ACHN (cell line): ENCODE data around the gene LRCH1.
A peak's percentile ranks its signal among the peaks of the same experiment; 100 is the strongest.

Source experiments
- DNase-seq: peaks from one replicate; pipeline ENCODE4 v3.0.0-alpha.2; 2015
- in situ Hi-C: cut with HindIII; loops from 2 replicates; pipeline ENCODE4 v1.10.0; 2017; ENCODE audit warnings: low sequenced_read_pairs, low pct_ligation_motif_present, low pct_unique_long_range_greater_than_20kb

Gene LRCH1

DNA sequence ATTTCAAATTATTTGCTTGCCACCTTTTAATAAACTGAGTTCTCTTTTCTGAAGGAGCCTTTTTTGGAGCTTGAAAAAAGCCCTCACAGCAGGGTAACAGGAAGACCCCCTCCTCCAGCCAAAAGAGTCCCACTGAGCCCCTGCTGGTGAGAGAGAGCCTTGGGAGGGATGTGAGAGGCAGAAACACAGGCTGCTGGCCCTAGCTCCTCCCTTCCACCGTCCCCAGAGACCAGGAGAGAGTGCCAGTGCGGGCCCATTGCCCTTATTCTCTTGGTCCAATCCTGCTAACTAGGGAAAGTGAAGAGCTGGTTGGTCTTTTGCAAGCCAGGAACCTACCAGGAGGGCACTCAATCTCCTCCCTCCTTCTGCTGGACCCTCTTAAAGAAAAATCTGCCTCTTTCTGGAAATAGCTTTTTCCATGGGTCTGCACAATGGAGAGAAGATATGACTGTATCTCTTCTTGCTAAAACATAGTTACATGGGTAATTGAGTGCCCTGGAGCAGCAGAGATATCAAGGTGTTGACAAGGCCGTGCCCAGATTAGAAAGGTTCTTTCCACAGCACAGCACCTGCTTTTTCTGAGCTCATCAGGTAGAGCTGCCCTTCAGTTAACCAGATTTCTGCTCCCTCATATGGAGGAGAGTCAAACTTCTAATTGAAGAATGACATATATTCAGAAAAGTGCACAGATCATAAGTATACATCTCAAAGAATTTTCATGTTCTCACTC is 113.9 kb downstream of the LRCH1 start:
- DNase-seq: peak; percentile 15
- in situ Hi-C loops: no loop called here

DNA sequence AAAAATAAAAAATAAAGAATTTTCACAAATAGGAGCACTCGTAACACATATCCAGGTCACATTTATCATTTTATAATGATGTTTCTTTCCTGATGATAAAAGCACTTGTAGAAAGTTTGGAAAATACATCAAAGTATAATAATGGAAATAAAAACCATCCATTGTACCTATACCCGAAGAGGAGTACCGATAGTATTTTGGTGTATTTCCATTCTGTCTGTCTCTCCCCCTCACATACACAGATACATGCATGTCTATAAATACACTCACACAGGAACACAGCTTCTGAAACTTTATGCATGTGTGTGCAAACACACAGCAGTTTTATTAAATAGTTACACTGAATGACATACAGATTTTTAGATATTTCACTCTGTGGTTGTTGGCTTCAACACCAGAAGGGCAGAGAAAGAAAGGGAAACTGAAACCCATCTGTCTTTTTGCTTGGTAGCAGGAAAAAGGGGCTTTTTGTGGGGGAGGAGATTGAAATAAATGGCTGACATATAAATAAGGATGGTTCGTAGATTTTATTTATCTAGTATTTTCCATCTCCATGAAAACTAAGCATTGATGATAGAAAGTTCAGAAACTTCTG is 114.8 kb downstream of the LRCH1 start:
- in situ Hi-C loops: no loop called here

DNA sequence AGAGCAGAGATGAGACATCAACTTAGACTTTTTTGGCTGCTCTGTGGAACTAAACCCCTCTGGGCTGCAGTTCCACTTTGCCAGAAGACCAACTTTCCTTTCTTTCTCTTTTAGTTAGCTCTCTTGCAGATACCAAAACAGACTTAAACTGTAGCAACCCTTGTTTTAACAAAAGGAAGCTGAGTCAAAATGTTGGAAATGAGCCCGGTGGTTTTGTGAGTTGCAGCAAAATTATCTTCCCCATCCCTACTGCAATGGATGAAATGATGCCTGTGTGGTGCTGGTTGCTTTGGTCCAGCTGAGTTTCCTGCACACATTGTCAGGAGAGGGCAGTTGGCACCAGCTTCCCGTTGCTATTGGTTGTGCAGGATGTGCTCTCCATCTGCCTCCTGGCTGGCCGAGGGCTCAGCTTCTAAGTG is 115.3 kb downstream of the LRCH1 start:
- in situ Hi-C loops: no loop called here
- DNase-seq: peak; percentile 38

More for the DNA sequence above, 114.8 kb downstream of the LRCH1 start:
- DNase-seq: peak; percentile 25

DNA sequence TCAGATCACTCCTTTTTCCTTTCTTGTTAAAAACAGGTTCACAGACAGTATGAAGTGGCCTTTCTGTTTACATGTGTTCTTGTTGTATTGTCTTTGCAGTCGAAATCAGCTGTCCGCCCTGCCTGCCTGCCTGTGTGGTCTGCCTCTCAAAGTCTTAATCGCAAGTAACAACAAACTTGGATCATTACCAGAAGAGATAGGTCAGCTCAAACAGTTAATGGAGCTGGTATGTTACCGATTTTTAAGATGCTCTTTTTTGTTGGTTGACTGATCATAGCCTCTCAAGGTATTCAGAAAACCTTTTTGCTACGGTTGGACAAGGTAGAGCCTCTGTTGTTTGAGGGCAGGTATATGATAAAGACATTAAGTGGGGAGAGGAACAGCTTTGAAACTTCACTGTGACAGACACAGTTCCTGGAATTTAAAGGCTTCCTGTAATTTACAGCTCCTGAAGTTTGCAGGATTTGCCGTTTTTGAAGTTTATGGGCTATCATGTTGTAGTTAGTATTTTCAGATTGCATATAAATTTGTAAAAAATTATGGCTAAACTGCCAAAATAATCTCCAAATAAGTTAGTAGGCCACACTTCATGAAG is 116.1 kb downstream of the LRCH1 start:
- no peak for DNase-seq
- in situ Hi-C loops: no loop called here

DNA sequence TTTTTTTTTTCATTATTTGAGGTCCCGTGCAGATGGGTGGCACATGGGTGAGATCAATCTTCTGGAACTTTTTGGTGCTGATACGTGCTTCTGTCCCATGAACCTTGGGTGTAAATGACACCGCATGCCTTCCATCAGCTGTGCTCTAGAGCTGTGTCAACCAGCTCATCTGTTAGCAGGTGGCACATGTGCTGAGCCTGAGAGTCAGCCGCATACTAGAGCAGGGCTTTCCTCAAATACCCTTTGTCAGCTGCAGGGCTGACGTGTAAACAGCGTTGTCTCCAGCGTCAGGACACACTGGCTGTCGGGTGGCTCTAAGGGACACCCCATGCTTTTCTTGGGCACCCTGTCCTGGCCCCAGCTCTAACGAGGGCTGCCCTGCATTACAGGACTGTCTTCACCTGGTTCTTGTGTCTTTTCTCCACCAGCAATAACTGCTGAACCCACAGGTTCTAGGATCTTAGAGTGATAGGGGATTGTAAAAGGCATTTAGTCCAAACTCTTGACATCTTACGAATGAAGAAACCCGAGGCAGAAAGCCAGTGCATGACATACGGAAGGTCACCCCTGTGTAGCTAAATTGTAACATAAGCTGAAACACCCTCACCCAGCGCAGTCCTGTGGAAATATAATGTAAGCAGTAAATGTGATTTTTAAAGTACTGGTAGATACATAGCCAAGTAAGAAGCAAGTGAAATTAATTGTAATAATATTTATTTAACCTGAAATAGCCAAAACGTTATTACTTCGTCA is 119.5 kb downstream of the LRCH1 start:
- no peak for DNase-seq
- in situ Hi-C loops: no loop called here

DNA sequence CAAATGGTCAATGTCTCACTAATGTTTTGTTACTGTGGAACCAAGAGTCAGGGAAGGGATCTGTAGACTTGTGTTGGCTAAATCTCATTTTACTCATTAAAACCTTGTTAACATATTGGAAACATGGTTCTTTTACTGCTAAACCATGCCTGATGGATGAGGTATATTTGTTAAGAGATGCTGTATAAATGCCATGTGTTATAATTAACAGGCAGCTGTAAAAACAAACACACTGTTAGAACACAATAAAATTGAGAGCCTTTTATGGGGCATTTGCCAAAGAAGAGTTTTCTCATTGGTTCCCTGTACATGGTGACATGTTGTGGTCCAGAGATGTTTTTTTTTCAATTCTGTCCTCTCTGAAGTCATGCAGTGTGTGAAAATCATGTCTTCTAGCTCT is 122.0 kb downstream of the LRCH1 start:
- no peak for DNase-seq
- in situ Hi-C loops: no loop called here

DNA sequence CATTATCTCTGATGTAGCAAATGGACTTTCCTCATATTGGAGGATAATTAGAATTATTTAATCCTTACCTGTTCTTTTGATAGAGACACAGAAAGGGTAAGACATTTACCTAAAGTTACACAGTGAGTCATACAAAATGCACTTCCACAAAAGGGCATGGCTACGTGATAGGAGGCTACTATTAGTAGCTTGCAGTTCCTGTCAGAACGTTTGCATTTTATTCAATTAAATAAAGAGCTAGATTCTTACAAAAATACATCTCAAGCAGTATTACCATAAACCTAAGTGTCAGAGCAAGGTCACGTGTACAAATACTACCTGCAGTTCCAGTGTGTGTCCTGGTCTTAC is 123.4 kb downstream of the LRCH1 start:
- in situ Hi-C loops: no loop called here
- no peak for DNase-seq

DNA sequence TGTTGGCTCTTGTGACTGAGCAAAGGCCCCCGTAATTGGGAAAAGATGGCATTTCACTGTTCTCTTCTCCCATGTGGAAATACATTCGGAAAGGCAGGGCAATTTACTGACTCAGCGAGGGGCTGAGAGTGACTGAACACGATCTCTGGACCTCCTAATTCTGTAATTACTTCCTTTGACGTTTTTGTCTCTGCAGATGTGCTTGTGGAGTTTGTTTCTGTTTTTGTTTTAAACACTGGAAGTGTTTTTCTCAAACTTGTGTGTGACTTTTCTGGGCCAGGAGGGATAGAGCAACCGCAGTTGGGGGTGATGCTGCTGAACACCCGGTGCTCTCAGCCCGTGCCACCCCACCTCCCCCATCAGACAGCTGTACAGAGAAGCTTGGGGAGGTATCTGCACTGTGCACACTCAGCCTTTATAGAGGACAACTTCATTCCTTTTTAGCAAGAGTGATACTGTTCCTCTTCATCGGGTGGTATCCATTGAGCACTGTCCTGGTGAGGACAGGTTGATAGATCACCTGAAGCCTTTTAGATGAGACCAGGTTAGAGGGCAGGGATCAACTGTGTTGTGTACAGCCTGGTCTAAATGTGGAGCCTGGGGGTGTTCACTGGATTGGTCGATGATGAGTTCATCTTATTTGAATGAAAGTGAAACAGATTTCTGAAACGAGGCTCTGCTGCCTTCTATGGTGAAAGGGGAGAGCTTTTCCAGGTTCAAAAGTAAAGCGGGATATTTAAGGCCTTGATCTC is 126.6 kb downstream of the LRCH1 start:
- peak; percentile 77 for DNase-seq
- in situ Hi-C loops: no loop called here

DNA sequence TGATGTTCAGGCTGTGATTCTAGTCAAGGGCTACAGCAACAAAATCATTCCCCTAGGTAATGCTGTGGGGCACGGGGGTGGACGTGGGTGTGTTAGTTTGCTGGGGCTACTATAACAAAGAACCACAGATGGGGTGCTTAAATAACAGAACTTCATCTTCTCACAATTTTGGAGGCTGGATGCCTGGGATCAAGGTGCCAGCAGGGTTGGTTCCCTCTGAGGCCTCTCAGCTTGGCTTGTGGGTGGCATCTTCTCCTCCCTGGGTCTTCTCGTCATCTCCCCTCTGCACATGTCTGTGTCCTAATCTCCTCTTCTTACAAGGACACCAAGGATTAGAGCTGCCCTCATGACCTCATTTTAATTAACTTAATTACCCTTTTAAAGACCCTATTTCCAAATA is 129.0 kb downstream of the LRCH1 start:
- in situ Hi-C loops: no loop called here

DNA sequence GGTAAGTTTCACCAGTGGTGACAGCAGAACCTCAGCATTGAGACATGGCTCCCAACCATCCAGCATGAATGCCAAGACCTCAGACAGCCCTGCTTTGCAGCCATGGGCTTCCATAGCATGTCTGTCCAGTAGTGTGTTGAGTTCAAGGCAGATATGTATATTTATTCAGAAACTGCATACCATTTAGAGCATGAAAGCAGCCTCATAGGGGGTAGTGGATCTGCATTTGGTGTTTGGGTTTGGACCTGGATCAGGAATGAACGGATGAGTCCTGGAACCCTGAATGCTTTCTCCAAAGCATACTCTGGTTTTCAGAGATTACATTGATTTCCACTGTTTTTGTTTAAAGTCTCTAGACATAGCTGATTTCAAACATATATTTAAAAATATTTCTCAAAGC is 129.7 kb downstream of the LRCH1 start:
- no peak for DNase-seq
- in situ Hi-C loops: no loop called here

More for the DNA sequence above, 129.0 kb downstream of the LRCH1 start:
- no peak for DNase-seq

DNA sequence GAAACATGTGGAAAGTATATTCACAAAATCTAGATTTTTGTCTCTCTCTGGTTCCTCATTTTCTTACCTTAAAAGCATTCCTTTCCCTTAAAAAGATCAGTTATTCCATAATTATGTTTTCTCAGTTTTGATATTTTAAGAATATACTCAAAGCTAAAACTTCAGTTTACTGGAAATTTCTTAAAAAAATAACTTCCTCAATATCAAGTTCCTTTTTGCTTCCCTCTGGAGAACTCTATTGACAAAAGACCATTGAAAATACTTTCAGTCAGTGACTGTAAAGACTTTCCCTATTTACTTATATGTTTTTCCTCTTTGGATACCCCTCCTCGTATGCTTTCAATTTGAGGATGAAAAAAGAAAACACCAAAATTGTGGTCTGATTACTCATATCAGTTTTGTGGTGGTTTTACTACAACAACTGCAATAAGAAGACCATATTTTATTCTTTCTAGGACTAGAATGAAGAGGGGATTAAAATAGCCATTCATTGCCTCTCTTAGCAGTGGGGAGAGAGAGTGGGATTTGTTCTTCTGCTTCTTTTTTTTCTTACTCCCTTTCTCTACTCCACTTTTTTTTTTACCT is 130.8 kb downstream of the LRCH1 start:
- in situ Hi-C loops: no loop called here

DNA sequence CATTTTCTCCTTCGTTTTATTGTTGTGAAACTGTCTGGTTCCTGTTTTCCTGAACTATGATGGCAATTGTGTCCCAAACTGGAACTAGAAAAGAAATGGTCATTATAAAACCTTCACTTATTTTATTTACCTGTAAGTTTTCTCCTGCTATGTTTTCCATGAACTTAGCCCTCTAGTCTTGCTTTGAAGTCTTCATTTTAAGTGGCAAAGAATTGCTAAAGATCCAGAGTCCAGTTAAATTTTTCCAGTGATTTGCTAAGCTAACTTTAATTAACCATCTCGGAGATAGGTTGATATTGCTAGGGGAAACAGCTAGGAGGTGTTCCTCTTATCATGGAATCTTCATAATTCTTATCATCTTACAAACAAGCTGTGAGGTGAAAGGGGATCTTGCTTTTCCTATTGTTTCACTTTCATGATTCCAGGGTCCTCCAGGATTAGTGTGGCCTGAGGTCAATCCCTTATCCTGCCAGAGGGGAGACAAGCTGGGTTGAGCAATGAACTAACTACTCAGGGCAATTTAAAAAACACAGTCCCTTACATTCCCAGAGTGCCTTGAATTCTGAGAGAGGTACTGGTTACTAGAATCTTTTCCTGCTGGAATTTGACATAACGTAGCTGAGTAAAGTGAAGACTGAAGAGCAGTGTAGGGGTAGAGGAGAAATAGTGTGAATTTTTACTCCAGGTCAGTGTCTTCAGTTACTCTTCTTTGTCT is 131.5 kb downstream of the LRCH1 start:
- peak; percentile 14 for DNase-seq
- in situ Hi-C loops: no loop called here

More for the DNA sequence above, 130.8 kb downstream of the LRCH1 start:
- DNase-seq: no peak

DNA sequence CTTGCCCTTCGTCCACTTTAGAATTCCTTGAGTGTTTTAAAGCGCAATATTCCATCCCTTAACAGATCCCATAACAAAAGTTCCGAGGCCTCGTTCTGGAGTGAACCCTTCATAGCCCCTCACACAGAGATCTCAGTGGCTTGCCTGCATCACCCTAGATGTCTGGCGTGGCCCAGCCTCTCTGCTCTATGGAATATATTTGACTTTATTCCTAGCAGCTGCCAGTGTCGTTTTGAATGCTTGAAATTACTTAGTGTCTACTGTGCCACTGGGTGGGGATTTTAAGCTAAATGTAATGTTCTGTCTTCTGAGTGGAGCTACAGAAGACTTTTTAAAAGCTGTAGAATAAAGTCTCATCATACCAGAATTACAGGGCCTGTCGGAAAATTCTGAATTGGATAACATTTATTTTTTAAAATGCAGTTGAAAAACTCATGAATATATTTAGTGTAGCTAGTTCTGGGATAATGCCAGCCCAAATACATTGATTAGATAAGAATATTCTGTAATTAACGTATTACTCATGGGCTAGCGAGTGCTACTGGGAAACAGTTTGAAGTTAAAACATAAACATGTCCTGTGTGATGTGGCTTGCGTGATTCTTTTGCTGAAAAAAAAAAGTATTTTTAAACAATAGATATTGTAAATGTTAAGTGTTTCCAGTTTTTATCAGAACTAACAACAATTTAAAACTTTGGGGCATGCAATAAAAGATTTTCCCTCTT is 132.2 kb downstream of the LRCH1 start:
- DNase-seq: no peak
- in situ Hi-C loops: no loop called here

DNA sequence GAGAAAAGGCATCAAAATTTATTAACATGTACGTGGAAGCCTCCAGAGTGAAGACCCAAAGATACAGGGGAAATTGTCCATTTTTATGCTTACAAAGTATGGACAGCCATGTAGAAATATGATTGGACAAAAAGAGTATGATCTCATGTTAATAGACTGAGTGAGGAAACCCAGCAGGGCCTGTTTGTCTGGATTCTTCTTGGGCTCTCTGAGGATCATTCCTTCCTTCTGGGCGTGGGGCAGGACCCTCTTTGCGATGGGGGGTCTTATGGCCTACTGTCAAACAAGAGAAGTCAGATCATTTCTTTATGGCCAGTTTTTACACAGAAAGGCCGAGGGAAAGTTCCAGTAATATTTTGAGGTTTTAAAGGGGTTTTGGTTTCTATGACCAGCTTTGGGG is 133.2 kb downstream of the LRCH1 start:
- in situ Hi-C loops: no loop called here
- DNase-seq: no peak

DNA sequence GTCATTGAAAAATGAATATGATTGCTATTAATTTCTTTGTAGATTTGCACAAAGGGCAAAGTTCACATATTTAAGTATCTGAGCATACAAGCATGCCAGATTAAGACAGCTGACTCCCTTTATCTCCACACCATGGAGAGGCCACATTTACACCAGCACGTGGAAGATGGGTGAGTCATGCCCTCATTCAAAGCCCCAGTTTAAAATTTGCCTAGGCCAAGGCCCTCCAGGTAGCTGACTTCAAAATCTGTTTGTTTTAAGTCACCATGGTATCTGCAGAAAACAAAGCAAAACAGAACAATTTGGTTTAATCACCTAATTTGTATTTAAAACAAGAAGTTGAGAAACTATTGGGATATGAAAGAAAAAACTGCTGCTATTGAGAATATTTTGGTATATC is 134.8 kb downstream of the LRCH1 start:
- in situ Hi-C loops: no loop called here
- DNase-seq: peak; percentile 41

DNA sequence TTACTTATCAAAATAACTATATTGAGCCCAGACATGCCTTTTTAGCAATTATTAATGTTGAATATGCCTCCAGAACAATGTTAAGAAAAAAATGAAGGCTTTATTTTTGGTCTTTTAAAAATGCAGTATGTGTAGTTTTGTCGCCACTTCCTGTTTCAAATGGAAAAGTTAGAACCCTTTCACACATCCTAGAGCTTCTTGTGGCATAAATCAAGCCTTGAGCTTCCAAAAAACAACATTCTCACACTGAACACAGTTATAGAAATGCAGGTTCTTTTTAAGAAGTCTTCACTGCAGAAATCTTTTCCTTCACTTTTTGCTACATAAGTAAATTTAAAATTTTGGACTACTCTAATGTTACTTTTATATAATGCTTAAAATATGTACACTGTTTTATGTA is 135.3 kb downstream of the LRCH1 start:
- DNase-seq: no peak
- in situ Hi-C loops: no loop called here

DNA sequence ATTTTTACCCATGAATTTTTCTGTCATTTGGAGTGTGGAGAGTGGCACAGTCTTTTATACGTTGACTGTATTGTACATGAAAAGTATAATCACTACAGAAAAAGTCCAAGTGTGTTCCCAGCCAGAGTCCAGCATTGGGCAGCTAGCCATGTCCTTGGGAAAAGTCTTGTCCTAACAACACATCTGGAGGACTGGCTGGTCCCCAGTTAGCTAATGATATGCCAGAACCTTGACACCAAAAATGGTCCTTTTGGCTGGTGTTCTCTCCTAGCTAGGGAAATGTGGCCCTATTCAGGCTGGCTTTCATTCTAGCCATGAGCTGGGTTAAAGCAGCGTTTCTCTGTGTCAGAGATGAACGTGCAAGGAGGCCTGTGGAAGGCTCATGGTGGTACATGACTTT is 145.0 kb downstream of the LRCH1 start:
- DNase-seq: no peak
- in situ Hi-C loops: no loop called here
